ENCODE results near the gene LRIF1.
"Not testable (repeated sequence)": the region's sequence is repeated elsewhere in the genome, so short reads cannot be mapped to it uniquely, and the experiment has no call there.

The LRIF1 gene

GRCh38 chr1:110948038-110948810, 15.5 kb downstream of the LRIF1 start:
- no peak for DNase-seq (ENCODE audit: low spot score)

- no peak for DNase-seq (ENCODE audit: low spot score)
Measured at GRCh38 chr1:110945626-110946025, 18.1 kb downstream of the LRIF1 start.

GRCh38 chr1:110944806-110945205, 18.9 kb downstream of the LRIF1 start:
- DNase-seq (ENCODE audit: low spot score) = no peak

GRCh38 chr1:110936567-110936966, 27.2 kb downstream of the LRIF1 start:
- DNase-seq (ENCODE audit: low spot score) = no peak

GRCh38 chr1:110931097-110931496, 32.6 kb downstream of the LRIF1 start:
- DNase-seq (ENCODE audit: low spot score) = not testable (repeated sequence)

GRCh38 chr1:110928904-110929303, 34.8 kb downstream of the LRIF1 start:
- DNase-seq (ENCODE audit: low spot score) = no peak

GRCh38 chr1:110928191-110928590, 35.5 kb downstream of the LRIF1 start:
- no peak for DNase-seq (ENCODE audit: low spot score)

- DNase-seq (ENCODE audit: low spot score) = no peak
Measured at GRCh38 chr1:110927484-110928075, 36.1 kb downstream of the LRIF1 start.

GRCh38 chr1:110921953-110922352, 41.8 kb downstream of the LRIF1 start:
- no peak for DNase-seq (ENCODE audit: low spot score)

GRCh38 chr1:110918016-110918415, 45.7 kb downstream of the LRIF1 start:
- DNase-seq (ENCODE audit: low spot score) = no peak

- peak; percentile 42 for DNase-seq (ENCODE audit: low spot score)
Measured at GRCh38 chr1:110916669-110917306, 46.9 kb downstream of the LRIF1 start.

GRCh38 chr1:110916274-110916668, 47.5 kb downstream of the LRIF1 start:
- no peak for DNase-seq (ENCODE audit: low spot score)

GRCh38 chr1:110915804-110916203, 47.9 kb downstream of the LRIF1 start:
- DNase-seq (ENCODE audit: low spot score) = no peak

- DNase-seq (ENCODE audit: low spot score) = no peak
Measured at GRCh38 chr1:110914676-110915075, 49.0 kb downstream of the LRIF1 start.

- DNase-seq (ENCODE audit: low spot score) = no peak
Measured at GRCh38 chr1:110912784-110913183, 50.9 kb downstream of the LRIF1 start.

- no peak for DNase-seq (ENCODE audit: low spot score)
Measured at GRCh38 chr1:110903853-110904500, 59.7 kb downstream of the LRIF1 start.

GRCh38 chr1:110902820-110903463, 60.8 kb downstream of the LRIF1 start:
- DNase-seq (ENCODE audit: low spot score) = no peak

GRCh38 chr1:110899458-110899843, 64.3 kb downstream of the LRIF1 start:
- no peak for DNase-seq (ENCODE audit: low spot score)

- DNase-seq (ENCODE audit: low spot score) = no peak
Measured at GRCh38 chr1:110898734-110899457, 64.8 kb downstream of the LRIF1 start.

GRCh38 chr1:110897681-110898080, 66.0 kb downstream of the LRIF1 start:
- DNase-seq (ENCODE audit: low spot score) = no peak
